Measurements from ENCODE around the gene RIC3.

Gene RIC3

DNA sequence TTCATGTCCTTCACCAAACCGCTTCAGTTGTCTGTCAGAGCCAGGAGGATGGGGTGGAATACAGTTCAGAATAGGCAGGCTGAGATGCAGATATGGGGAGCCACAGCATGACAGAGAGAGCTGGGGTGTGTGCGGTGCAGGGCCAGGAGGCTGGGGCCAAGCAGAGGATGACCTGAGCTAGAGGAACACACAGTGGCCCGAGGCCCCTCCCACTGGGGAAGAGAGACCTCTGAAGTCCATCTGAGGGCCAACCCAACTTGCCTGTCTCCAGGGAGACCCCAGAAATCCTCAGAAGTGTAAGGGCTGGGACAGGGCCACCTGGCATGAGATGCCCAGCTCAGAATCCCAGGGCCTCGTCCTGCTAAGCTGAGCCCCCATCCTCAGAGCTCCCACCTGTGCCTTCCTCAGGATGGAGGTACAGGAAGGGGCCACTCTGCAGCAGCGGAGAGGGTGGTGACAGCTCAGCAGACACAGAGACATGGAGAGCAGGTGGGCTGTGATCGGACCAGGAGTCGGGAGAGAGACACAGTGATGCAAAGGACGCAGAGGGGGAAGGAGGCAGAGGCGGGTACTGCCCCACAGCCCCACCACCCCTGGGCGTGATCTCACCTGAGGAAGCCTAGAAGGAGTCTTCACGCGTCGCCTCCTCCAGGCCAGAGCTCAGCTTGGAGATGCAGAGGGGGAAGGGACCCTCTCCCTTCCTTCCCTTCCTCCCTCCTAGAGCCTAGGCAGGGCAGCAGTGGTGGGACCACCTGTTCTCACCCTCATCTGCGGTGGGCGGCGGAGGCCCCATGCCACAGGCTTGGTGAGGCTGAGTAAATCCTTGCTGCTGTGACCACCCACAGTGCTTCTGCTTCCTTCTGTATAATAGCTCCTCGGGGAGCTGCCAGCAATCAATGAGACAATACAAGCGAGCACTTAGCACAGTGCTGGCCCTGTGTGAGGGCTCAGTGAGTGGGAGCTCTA is 96.9 kb downstream of the RIC3 start:
- in situ Hi-C loops (cut with HindIII; ENCODE audit: low sequenced_read_pairs) = no loop called here

DNA sequence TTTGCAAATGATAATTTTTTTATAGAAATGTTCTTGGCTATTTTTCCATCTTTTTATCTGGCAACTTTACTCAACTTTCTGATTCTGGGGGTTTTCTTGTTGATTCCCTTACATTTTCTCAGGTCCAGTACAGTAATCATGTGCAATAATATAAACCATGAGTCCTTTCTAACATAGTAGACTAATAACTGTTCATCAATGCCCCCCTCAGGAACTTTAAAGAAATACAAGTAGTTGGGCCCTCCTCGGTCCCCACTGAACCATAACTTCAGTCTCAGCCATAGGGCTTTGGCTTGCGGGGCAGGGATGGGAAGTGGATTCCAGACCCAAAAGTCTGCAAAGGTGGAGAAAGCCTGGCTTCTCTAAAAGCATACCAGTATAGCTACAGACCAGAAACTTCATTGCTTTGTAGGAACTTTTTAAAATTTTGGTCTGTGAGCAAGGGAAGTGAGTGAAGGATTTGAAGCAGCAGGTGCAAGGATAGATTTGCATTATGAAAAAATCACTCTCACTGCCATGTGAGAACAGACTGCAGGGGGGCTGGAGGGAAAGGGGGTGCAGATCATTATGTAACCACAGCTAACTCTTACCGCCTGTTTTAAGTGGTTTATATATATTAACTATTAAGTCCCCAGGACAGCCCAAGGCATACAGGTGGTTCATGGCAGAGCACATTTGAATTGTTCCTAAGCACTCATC is 98.3 kb downstream of the RIC3 start:
- in situ Hi-C loops (cut with HindIII; ENCODE audit: low sequenced_read_pairs) = no loop called here

DNA sequence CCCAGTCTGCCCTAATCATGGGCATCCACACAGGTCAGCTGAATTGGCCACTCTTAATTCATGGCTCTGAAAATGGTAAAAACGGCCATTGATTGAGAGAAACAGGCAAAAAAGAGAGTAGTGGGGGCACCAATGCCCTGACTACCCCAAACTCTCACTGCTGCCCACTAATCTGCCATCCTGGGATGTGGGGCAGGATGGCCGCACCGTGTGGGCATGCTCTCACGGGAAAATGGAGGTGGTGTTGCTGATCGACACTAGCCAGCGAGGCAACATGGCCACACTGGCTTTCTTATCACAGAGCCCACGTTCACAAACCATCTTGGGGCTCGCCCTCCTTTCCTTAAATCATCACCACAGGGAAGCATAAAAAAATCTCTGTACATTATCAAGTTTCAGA is 99.1 kb downstream of the RIC3 start:
- in situ Hi-C loops (cut with HindIII; ENCODE audit: low sequenced_read_pairs) = no loop called here

DNA sequence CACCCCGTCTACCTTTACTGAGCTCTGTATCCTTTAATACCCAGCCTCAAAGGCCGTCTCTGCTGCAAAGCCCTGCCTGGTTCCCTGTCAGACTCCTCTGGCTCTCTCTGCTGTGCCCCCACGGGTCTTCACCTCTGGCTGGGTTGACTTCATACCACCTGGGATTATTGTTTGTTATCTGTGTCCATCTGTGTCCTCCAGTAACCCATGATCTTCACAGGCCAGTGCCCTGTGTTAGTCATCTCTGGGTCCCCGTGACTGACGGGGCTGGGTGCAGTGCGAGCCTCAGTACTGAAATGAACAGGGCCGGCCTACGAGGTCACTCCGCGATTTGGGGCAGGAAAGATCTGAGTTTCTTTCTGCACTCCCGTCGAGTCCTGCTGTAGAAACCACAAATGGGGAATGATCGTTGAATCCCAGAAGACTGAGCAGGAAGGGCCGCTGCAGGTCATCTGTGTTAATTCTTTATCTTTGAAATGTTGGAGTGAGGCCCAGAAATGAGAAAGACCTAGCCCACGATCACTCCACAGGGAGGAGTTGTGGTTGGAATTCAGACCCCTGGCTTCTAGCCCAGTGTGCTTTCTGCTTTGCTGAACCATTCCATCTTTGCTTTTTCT is 100.1 kb downstream of the RIC3 start:
- in situ Hi-C loops (cut with HindIII; ENCODE audit: low sequenced_read_pairs) = no loop called here

DNA sequence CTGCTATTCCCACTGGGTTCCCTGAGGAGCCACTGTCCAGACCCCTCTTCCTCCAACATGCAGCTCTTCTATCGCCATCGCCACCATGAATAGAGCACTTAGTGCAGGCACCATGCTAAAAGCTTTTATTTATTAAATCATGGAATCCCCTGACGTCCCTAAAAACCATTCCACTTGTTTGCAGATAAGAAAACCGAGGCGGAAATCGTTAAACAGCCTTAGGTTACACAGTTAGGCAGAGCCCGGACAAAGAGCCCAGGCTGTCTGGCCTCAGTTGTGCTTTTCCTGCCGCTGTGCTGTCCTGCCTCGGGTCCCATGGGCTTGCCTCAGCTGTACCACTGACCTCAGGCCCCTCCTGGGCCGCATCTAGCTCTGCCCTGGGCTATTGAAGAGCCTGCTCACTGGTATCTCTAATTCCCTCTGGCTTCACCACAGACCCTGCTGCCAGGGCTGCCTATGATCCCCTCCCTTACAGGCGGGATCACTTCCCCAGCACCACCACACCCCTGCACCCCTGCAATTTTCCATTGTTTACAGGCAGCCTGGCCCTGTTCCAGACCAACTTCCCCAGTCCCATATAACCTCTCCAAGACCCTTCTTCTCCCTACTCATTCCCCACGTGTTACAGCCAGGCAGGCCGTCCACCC is 100.8 kb downstream of the RIC3 start:
- in situ Hi-C loops (cut with HindIII; ENCODE audit: low sequenced_read_pairs) = no loop called here

DNA sequence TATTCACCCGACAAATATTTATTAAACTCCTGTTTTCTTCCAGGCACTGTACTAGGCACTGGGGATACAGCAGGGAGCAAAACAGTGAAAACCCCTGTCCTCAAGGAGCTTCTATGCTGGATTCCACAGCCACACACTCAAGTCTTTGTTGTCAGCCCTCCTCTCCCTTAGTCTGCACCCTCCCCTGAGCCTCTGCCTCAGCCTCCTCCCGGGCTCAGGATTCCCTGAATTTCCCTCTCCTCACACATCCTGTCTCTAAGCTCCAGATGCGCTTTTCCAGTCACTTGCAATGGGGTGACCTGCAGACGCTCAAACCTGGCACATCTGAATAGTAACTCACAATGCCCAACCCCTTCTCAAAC is 101.3 kb downstream of the RIC3 start:
- in situ Hi-C loops (cut with HindIII; ENCODE audit: low sequenced_read_pairs) = no loop called here

DNA sequence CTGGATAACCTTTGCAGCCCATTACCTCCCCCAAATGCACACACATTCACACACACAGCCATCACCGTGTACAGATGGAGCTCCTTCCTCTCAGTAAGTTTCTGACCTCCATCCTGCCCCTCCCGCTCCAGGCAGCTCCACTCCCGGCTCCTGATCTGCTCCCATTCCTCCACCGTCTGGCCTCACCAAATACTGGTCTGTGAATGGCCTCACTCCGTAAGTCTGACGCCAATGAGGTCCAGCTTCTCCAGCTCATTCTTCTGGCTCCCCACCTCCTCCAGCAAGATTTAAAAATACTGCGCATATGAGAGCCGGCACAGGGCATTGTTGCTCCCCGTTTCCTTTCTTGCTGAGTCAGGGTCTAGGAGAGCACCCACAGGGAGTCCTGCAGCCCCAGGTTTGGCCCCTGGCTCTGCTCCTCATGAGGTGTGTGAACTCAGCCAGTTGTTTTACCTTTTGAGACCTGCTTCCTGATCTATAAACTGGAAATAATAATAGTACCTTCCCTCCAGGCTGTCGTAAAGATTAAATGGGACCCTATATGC is 101.8 kb downstream of the RIC3 start:
- in situ Hi-C loops (cut with HindIII; ENCODE audit: low sequenced_read_pairs) = no loop called here

DNA sequence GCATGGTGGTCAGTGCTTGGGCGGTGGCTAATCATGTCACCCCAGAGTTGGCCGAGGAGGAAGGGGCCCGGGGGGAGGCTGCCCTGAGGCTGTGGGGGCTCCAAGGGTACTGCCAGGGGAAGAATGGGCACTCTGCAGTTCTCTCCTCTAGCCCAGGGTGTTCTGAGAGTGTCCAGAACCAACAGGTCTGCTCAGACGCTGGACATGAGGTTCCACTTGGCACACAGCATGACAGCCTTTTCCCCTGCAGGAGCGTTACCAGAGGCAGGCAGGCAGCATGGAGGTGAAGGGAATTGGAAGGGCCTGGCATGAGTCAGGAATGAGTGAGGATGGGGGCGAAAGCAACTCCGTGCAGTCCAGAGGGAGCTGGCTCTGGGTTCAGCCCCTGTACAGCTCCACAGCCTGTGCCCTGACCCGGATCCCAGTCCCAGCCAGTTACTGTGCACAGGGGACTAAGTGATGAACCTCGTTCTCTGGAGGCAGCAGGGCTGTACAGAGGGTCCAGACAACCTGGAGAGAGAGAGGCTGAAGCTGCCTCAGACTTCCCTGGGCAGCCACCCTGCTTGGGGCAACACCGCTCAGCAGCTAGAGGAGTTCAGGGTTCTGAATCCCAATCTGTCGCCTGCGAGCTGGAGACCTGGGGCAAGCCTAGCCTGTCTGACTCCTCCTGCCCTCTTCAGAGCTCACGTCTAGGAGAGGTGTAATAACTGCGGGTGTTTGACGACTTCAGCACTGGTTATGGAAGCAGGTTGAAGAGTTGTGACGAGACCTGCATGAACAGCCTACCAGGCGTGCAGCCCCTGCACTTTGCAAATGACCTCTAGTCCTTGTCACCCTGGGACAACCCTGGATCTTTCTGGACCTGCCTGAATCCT is 102.6 kb downstream of the RIC3 start:
- in situ Hi-C loops (cut with HindIII; ENCODE audit: low sequenced_read_pairs) = no loop called here

DNA sequence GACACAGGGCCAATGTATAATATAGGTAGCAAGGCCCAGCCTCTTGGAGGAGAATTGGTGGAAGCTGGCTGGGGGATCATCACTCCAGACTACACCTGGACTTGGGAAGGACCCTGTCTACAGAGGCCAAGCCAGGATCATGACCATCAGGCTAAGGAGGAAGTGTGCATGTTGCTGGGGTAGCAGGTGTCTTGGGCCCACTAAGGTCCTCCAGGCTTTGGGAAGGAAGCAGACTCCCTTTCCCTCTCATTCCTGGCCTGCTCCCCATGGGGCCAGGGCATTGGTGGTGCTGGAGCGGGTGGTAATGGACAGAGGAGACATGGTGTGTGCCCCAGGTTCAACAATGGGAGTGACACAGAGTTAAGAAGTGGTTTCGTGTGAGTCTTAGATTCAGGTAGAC is 103.8 kb downstream of the RIC3 start:
- in situ Hi-C loops (cut with HindIII; ENCODE audit: low sequenced_read_pairs) = no loop called here

DNA sequence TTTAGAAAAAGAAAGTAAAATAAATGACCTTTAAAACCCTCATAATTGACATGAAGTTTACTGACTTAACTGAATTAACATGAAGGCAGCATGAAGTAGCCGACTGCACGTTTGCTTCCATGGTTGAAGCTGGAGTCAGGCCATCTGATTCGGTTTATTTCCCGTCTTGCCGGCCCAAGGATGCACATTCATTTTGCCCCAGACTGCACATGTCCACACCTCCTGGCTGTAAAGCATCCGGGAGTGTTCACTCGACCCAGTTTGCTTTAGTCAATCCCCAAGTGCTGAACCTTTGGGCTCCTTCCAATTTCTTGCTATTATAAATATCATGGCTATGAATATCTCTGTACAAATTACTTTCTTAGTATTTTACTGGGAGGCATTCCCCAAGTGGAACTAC is 105.5 kb downstream of the RIC3 start:
- in situ Hi-C loops (cut with HindIII; ENCODE audit: low sequenced_read_pairs) = no loop called here

DNA sequence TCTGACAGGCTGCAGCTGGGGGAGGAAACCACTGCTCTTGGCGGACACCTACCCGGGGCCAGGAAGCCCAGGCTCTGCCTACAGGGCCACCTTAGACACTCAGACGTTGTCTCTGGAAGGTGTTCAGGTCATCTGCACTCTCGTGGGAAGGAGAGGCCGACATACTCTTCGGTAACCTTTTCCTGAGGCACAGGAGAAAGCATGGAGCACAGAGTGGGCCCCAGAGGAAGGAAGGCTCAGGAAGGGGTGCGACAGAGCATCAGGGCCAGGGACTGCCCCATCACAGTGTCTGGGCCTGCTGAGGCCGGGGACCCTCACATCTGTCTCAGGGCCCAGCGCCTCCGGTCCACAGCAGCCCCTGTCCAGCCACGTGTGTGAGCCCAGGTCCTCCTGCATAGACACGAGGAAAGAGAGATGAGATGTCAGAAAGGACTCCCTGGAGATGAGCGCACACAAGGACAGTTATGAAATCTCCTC is 106.0 kb downstream of the RIC3 start:
- in situ Hi-C loops (cut with HindIII; ENCODE audit: low sequenced_read_pairs) = no loop called here

DNA sequence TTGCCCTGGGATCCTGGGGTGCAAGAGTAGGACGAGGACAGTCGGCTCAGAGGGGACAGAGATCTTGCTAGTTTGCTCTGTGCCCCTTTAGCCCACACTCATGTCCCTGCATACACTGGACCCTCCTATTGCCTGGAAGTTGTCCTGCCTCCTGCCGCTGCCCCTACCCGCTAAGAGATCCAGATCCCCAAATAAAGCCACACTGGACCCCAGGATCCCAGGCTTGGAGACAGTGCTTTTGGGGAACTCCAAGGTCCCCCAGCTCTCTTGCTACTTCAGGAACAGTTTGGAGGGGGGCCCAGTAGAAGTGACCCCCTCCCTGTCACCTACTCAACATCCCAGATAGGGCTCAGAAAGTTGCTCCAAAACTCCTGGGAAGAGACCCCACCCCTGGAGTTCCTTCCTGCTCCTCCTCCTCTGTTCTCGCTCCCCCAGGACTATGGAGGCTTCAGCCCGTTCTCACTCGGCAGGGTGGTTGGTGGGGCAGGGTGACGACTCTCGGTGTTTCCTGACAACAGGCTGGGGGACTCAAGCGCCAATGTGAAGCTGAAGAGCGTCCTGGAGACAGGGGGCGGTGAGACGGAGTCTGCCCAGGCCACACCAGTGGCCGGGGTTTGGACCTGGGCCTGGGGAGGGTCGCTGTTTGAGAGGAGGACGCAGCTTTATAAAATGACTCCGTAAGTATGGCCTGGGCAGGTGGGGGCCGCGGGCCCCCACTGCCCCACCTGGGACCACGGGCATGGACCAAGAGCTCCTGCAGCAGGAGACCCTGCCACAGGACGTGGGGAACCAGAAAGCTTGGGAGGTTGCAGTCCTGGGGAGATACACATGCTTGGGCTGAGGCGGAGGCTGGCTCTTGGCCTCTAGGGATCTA is 107.0 kb downstream of the RIC3 start:
- in situ Hi-C loops (cut with HindIII; ENCODE audit: low sequenced_read_pairs) = no loop called here

DNA sequence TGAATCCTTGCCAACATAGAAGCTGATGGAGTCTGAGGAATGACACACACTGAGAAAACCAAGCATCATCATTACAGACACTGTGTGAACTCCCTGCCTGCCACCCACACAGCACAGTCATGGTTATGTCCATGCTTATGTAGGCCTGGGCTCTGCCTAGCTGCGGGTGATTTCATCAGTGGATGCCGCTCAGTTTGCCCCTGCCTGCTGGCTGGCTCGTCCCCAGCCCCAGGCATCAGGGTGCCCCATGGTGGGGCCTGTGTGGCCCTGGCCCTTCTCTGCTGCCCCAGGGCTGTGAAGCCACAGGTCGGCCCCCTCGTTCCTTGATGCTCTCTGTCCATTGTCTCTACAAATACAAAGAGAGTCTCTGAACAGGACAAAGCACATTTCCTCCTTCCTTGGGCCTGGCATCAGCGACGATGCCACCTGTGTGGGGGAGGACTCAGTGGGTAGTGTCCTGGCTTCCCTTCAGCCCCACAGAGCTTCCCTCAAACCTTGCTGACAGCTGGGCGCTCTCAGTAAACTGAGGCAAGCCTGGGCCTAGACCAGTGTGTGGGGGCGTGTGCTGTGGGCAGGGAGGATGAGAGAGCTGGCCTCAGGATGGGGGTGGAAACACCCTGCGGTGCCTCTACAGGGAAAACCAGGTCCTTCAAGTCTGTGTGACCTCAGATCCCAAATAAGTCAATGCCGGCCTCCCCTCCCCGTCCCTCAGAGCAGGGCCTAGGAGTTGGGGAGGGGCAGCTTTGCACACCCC is 107.8 kb downstream of the RIC3 start:
- in situ Hi-C loops (cut with HindIII; ENCODE audit: low sequenced_read_pairs) = no loop called here

DNA sequence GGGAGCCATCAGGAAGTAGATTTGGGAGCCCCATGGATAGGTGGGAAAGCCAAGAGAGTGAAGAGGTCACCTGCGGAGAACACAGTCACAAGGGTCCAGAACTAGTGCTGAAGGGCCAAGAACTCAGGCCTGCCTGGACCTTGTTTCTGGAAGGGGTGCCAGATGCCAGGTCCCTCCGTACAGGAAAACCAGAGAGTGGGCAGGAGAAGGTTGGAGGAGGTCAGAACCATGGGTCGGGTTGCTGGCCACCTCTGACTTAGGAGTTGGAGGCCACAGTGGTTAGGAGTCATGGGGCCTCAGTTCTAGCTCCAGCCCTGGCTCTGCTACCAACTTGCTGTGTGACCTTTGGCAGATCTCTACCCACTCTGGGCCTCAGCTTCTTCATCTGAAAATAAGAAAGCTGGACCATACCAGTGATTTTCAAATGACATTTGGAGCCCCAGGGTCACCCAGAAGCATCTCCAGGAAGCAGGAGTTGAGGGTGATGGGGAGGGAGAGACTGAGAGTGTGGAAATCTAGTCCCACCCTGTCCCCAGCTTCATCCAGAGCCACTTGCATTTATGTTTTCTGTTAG is 108.6 kb downstream of the RIC3 start:
- in situ Hi-C loops (cut with HindIII; ENCODE audit: low sequenced_read_pairs) = no loop called here

DNA sequence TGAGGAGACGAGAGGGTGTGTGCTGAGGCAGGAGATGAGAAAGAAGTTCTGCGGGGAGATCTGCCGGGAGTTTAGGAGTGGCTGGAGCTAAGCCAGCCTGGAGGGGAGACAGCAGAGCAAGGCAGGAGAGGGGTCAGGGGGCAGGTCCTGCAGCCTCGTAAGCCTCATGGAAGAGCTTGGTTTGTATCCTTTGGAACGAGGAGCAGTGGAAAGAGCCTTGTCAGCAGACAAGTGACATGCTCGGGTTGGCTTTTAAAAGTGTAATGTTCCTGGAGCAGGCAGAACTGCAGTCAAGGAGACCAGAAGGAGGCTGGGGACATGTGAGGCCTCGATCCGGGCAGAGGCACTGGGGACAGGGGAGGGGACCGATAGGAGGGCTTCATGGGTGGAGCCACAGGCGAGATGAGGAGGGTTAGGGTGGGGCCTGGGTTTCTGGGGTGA is 109.2 kb downstream of the RIC3 start:
- in situ Hi-C loops (cut with HindIII; ENCODE audit: low sequenced_read_pairs) = no loop called here

DNA sequence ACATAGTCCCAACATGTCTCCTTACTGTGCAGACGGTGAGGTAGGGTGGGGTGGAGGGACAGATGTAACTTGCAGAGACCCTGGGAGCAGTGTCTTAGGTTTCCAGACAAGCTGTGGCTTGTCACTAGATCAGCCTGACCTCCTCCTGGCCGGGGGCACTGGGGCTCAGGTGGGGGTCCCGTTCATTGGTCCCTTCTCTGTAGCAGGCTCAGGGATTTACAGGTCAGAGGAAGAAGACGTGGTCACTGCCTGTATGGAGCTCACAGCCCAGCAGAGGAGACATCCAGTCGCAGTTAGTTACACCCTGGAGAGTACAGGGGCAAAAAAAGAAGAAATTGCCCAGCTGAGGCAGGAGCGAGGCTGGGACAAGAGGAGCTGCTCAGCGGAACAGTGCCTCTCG is 109.8 kb downstream of the RIC3 start:
- in situ Hi-C loops (cut with HindIII; ENCODE audit: low sequenced_read_pairs) = no loop called here

DNA sequence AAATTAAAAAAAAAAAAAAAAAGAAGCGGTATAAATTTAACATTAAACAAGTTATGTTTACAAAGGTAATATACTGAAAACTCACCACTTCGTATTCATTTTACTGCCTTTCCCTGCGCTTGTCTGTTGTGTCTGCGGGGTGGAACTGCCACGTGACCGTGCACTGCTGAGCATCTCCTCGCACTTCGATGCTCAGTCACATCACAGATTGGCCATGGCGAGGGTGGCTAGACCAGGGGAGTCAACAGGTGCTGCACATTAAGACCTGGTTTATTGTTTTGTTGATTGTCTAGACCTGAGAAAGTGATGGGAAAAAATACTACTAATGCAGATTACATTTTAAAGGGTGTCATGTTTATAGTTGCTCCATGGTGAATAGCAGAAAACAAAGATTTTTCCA is 110.6 kb downstream of the RIC3 start:
- in situ Hi-C loops (cut with HindIII; ENCODE audit: low sequenced_read_pairs) = no loop called here

Data from DLD1 (cell line).